NCI-H2196 treated with DMSO at 0.1 percent for 48 hours (cell line): ENCODE results near the gene MAPK1IP1L.

Experiments
- DNase-seq: peaks from one replicate; lab custom pipeline; 2025; ENCODE audit not compliant: unreplicated experiment; lab: John Stamatoyannopoulos, UW

MAPK1IP1L gene

GRCh38 chr14:55094292-55095157 is 43.1 kb downstream of the MAPK1IP1L start:
- DNase-seq = no peak

GRCh38 chr14:55097881-55098560 is 46.6 kb downstream of the MAPK1IP1L start:
- no peak for DNase-seq

- no peak for DNase-seq
These were observed 47.1 kb downstream of the MAPK1IP1L start for GRCh38 chr14:55098561-55098898.

GRCh38 chr14:55099756-55100155 is 48.3 kb downstream of the MAPK1IP1L start:
- DNase-seq = no peak

GRCh38 chr14:55101698-55102097 is 50.3 kb downstream of the MAPK1IP1L start:
- no peak for DNase-seq

- DNase-seq = peak; percentile 93
These were observed 50.7 kb downstream of the MAPK1IP1L start for GRCh38 chr14:55102141-55102621.

GRCh38 chr14:55103005-55103640 is 51.7 kb downstream of the MAPK1IP1L start:
- DNase-seq = peak; percentile 57

GRCh38 chr14:55103971-55104954 is 52.8 kb downstream of the MAPK1IP1L start:
- no peak for DNase-seq

- no peak for DNase-seq
These were observed 54.5 kb downstream of the MAPK1IP1L start for GRCh38 chr14:55105991-55106390.

- DNase-seq = no peak
These were observed 56.5 kb downstream of the MAPK1IP1L start for GRCh38 chr14:55107766-55108554.

- no peak for DNase-seq
These were observed 58.4 kb downstream of the MAPK1IP1L start for GRCh38 chr14:55109836-55110235.

GRCh38 chr14:55111122-55111708 is 59.8 kb downstream of the MAPK1IP1L start:
- no peak for DNase-seq

GRCh38 chr14:55114720-55115119 is 63.3 kb downstream of the MAPK1IP1L start:
- no peak for DNase-seq

GRCh38 chr14:55115460-55115859 is 64.0 kb downstream of the MAPK1IP1L start:
- no peak for DNase-seq

- no peak for DNase-seq
These were observed 64.4 kb downstream of the MAPK1IP1L start for GRCh38 chr14:55115861-55116245.

GRCh38 chr14:55116246-55117030 is 65.0 kb downstream of the MAPK1IP1L start:
- no peak for DNase-seq

GRCh38 chr14:55117803-55118441 is 66.5 kb downstream of the MAPK1IP1L start:
- no peak for DNase-seq

GRCh38 chr14:55118761-55119160 is 67.3 kb downstream of the MAPK1IP1L start:
- no peak for DNase-seq
